ENCODE results near the gene SUDS3.

The SUDS3 gene

GRCh38 chr12:118357257-118358007 lies 18.9 kb upstream of the SUDS3 start:
- no peak for FAIRE-seq

GRCh38 chr12:118358008-118358359 lies 18.4 kb upstream of the SUDS3 start:
- peak; percentile 38 for FAIRE-seq

GRCh38 chr12:118358612-118359540 lies 17.5 kb upstream of the SUDS3 start:
- peak; percentile 57 for FAIRE-seq

- FAIRE-seq, result no peak
These were observed 16.8 kb upstream of the SUDS3 start for GRCh38 chr12:118359541-118359915.

GRCh38 chr12:118361092-118361404 lies 15.3 kb upstream of the SUDS3 start:
- FAIRE-seq, result no peak

- FAIRE-seq, result no peak
These were observed 14.5 kb upstream of the SUDS3 start for GRCh38 chr12:118361889-118362288.

- no peak for FAIRE-seq
These were observed 7.5 kb upstream of the SUDS3 start for GRCh38 chr12:118368821-118369220.

- FAIRE-seq, result no peak
These were observed 5.8 kb upstream of the SUDS3 start for GRCh38 chr12:118370601-118371000.

- FAIRE-seq, result no peak
These were observed 4.8 kb upstream of the SUDS3 start for GRCh38 chr12:118371321-118372282.

- no peak for FAIRE-seq
These were observed 3.5 kb upstream of the SUDS3 start, which contains the start of gene TAOK3 for GRCh38 chr12:118372541-118373495. TAOK3 (minus strand) TSS chr12:118372907; CDS start chr12:118255567, 117,340 bp downstream.

GRCh38 chr12:118373616-118374015 lies 2.7 kb upstream of the SUDS3 start:
- FAIRE-seq, result no peak

- no peak for FAIRE-seq
These were observed 2.1 kb upstream of the SUDS3 start for GRCh38 chr12:118374126-118374725.

GRCh38 chr12:118374909-118375308 lies 1.4 kb upstream of the SUDS3 start:
- FAIRE-seq, result no peak

- no peak for FAIRE-seq
These were observed 1.0 kb upstream of the SUDS3 start for GRCh38 chr12:118375348-118375747.

- FAIRE-seq, result no peak
These were observed 897 bp downstream of the SUDS3 start for GRCh38 chr12:118377021-118377883.

- FAIRE-seq, result no peak
These were observed 1.6 kb downstream of the SUDS3 start for GRCh38 chr12:118377884-118378470.

- no peak for FAIRE-seq
These were observed 15.1 kb downstream of the SUDS3 start for GRCh38 chr12:118391424-118391823.

- no peak for FAIRE-seq
These were observed 15.5 kb downstream of the SUDS3 start for GRCh38 chr12:118391836-118392235.

- FAIRE-seq, result no peak
These were observed 21.5 kb downstream of the SUDS3 start for GRCh38 chr12:118397708-118398440.

All from colon (tissue), 2 donors.